GM11168 (cell line): ENCODE results near the gene RBMS3.

Experiments
- in situ Hi-C: fragments of 300-500 bp; cut with MboI; formaldehyde crosslinking; loops from one replicate; pipeline ENCODE4 v1.12.0; 2022; ENCODE audit warnings: low sequenced_read_pairs; ENCODE audit not compliant: unreplicated experiment

Gene RBMS3

DNA sequence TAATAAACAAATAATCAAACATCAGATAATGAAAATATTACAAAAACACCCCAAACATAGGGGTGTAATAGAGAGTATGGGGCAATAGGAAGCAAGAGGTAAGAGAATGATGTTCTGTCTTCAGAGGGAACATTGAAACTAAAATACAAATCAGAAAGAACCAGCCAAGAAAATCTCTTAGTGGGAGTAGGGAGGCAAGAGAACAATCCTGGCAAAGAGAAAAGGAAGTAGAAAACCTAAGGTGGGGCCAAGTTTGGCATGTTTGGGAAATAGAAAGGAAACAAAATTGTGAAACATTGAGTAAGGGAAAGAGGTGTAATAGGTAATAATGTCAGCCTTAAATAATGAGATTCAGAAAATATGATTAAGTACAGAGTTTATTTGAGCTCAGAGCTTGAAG, 467.1 kb downstream of the RBMS3 start:
- in situ Hi-C loops = no loop called here

- in situ Hi-C loops = no loop called here
These were observed 470.9 kb downstream of the RBMS3 start for GRCh38 chr3:29751647-29752314.

DNA sequence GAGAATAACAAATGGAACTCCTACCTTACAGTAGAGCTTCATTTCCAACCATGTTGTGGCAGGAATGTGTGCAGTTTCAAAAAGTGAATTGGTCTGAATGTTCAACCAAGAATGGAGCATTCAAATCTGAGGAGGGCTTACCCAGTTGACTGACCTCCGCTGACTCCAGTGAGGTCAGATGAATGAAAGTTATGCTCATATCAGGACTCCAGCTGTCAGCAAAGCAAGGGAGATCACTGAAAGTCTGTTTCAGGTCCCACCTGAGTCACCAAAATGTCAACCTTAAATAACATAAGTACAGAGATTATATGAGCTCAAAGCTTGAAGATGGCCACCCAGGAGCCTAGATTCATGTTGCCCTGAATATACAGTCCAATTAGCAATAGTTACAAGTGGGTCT, 473.5 kb downstream of the RBMS3 start:
- in situ Hi-C loops = no loop called here

GRCh38 chr3:29755416-29755815, 474.5 kb downstream of the RBMS3 start:
- in situ Hi-C loops = no loop called here

- in situ Hi-C loops = no loop called here
These were observed 476.3 kb downstream of the RBMS3 start for GRCh38 chr3:29757054-29757777.

DNA sequence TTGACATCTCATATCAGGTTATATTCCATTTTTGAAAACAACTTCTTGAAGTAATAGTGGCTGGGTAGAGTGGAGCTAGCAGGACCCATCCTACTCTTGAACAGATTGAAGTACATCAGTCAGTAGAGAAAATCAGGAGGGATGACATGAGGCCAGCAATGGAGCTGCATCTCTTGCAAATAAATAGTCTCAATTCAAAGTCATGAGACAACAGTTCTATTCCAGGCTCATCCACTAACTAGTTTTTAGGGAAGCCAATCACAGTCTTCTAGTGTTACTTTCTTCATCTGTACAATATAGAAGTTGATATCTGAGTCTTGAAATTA, 477.2 kb downstream of the RBMS3 start:
- in situ Hi-C loops = no loop called here

DNA sequence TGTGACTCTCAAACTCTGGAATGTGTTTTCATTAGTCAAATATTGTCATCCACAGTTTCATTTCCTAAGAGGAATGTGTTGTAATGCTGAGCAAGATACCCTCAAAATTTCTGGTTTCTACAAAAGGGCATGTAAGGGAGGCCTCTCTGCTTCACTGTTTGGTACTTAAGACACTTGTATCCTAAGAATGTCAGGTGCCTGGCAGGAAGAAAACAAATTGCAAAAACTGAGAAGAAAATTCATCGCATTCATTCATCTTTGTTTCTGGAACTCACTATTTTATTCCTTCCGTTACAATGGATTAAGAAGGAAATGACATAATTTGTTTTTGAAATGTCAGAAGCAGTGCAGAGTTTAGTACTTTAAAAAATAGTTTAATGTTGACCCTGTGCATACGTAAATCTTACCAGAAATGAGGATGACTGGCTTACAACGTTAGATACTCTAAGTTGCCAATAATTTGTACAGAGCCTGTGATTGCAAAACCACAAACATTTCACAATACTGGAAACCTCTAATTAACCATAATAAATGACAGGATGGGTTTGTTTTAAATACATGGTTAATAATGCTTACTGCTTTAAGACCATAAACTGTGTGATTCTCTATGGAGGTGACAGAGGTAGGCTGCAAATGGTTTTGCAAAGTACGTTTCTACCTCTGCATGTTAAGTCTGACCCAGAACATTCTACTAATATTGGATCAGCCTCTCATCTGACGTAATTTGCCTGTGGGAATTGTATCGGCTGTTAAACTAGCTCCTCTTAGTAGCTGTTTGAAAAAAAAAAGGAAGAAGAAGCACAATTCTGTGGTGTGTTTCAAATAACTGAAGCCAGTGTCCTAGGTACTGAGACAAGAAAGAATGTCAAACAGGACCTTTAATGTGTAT, 477.8 kb downstream of the RBMS3 start:
- in situ Hi-C loops = no loop called here

GRCh38 chr3:29759411-29760225, 478.7 kb downstream of the RBMS3 start:
- in situ Hi-C loops = no loop called here

GRCh38 chr3:29760226-29760685, 479.4 kb downstream of the RBMS3 start:
- in situ Hi-C loops = no loop called here

GRCh38 chr3:29761517-29761916, 480.6 kb downstream of the RBMS3 start:
- in situ Hi-C loops = no loop called here

- in situ Hi-C loops = no loop called here
These were observed 482.2 kb downstream of the RBMS3 start for GRCh38 chr3:29763115-29763514.

DNA sequence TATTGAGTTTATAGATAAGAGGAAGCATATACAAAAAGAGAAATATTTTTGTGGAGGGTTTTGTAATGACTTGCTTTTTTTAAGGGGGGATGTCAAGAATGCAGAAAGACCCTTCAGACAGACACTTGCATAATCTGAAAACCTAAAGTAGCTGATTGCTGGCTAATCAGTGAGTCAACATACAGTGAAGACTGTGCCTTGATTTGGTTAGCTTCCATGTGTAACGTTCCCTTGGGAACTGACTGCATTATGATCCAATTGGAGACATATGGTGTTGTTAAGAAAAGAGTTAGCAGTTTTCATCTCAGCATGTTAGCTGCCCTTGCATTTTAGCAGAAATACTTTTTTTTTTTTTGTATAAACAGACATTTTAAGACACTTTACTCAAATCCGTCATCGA, 483.2 kb downstream of the RBMS3 start:
- in situ Hi-C loops = no loop called here

- in situ Hi-C loops = no loop called here
These were observed 483.9 kb downstream of the RBMS3 start for GRCh38 chr3:29764603-29765254.

DNA sequence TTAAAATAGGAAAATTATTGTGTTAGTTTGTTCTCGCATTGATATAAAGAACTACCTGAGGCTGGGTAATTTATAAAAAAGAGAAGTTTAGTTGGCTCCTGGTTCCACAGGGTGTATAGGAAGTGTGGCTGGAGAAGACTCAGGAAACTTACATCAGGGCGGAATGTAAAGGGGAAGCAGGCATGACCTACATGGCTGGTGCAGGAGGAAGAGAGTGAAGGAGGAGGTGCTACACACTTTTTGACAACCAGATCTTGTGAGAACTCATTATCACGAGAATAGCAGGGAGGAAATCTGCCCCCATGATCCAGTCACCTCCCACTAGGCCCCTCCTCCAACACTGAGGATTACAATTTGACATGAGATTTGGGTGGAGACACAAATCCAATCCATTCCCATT, 490.7 kb downstream of the RBMS3 start:
- in situ Hi-C loops = no loop called here

- in situ Hi-C loops = no loop called here
These were observed 491.6 kb downstream of the RBMS3 start for GRCh38 chr3:29772436-29772835.

- in situ Hi-C loops = no loop called here
These were observed 492.6 kb downstream of the RBMS3 start for GRCh38 chr3:29773481-29773880.

DNA sequence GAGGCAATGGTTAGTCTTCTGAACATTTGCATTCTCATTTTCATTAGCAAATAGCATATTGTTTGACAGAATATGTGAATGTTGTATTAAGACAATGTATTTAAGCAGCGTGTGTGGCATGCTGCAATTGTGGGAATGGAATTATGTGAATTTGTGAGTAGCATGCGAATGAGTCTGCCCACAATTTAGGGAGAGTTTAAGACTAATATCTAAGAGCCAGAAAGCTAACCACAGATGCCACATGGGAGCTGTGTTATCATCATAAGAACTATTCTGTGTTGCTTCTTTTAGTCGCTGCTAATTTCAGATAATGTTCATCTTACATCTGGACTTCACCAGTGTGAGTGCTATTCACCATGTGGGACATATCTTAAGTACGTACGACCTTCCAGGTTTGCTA, 494.5 kb downstream of the RBMS3 start:
- in situ Hi-C loops = no loop called here

- in situ Hi-C loops = no loop called here
These were observed 497.0 kb downstream of the RBMS3 start for GRCh38 chr3:29777869-29778268.

DNA sequence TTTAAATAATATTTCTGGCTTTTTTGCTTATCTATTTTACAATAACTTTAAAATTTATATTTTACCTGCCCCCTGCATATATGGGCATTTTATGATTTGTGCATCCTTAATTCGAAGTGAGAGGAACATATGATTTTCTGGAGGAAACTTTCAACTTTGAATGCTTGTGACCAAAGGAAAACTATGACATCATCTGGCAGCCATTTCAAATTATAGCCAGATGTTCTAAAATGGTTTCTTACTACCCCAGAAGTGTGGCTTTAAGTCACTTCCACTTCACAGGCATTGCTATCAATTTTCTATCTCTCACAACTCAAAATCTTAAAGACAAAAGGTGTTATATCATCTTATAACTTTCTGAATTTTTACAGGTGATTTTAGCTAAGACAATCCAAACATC, 508.8 kb downstream of the RBMS3 start:
- in situ Hi-C loops = no loop called here

DNA sequence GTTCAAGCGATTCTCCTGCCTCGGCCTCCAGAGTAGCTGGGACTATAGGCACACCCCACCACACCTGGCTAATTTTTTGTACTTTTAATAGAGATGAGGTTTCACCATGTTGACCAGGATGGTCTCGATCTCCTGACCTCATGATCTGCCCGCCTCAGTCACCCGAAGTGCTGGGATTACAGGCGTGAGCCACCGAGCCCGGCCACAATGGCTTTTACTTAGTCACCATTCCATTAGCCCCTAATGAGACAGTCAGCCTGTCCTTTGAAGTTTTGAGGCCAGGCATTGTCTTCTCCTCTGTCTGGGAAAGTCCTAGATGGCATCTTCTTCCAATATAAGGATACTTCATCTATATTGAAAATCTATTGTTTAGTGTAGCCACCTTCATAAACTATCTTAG, 515.9 kb downstream of the RBMS3 start:
- in situ Hi-C loops = no loop called here
